Measurements from ENCODE around the gene COBL.
"Not testable (repeated sequence)": the region's sequence is repeated elsewhere in the genome, so short reads cannot be mapped to it uniquely, and the experiment has no call there.

Gene COBL

DNA sequence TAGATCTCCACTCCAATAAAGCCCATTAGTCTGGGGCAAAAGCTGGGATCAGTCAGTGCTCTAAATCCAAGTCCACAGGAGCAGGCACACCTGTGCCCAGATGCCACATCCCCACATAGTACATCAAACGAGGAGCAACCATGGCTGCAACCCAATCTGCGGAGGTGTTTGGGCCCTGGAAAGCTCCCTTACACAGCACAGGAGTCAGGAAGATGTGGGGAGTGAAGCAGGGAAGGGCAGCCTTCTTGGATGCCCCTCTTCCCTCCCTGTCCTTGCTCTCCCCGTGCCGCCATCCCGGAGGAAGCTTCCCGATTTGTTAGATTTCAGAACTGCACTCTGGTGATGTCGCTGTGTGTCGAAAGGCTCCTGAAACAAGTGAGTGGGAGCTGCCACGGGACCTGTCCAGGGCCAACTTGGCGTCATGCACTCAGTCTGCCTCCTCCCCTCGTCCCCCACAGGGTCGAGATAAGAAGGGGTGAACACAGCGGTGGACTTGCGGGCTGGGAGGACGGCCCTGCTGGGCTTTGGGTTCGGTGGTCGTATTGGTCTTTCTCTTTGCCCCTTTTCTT lies 303.3 kb downstream of the COBL start:
- no peak for DNase-seq (ENCODE audit: extremely low read depth in 1 of 2, low read depth in 1 of 2)

- no peak for DNase-seq (ENCODE audit: extremely low read depth in 1 of 2, low read depth in 1 of 2)
Observed at GRCh38 chr7:51012569-51013217, 303.9 kb downstream of the COBL start.

- DNase-seq (ENCODE audit: extremely low read depth in 1 of 2, low read depth in 1 of 2), result no peak
Observed at GRCh38 chr7:51011710-51012350, 304.8 kb downstream of the COBL start.

- no peak for DNase-seq (ENCODE audit: extremely low read depth in 1 of 2, low read depth in 1 of 2)
Observed at GRCh38 chr7:51010534-51010933, 306.1 kb downstream of the COBL start.

- no peak for DNase-seq (ENCODE audit: extremely low read depth in 1 of 2, low read depth in 1 of 2)
Observed at GRCh38 chr7:51009716-51010496, 306.7 kb downstream of the COBL start.

- DNase-seq (ENCODE audit: extremely low read depth in 1 of 2, low read depth in 1 of 2), result no peak
Observed at GRCh38 chr7:51007551-51008505, 308.8 kb downstream of the COBL start.

DNA sequence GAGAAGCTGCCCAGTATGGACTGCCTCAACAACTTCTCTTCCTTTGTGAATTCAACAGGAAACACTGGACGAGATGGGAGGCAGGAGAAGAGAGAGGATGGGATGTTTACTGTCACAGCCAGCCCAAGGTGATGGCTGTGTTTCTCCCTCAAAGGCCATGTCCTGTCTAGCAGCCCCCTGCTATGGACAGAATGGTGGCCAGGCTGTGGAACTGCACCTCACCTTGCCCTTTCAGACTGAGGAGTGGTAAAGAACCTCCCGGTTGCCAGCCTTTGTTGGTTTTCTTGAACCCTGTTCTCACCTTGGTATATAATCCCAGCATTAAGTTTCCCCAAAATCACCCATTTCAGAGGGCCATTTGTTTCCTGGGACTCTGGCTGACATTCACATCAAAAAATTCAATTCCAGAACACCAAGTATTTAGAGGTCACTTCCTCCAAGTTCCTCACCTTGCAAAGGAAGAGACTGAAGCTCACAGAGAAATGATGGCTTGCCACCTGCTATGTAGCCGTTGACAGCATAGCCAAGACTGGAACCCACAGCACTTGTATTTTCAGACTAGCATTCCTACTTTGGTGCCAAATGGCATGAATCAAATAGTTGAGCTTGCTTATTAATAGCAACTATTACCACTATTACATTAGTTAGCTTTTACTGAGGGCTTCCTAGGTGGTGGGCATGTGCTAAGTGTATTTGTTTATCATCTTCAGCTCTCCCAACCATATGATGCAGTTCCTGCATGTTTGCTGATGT lies 309.9 kb downstream of the COBL start:
- DNase-seq (ENCODE audit: extremely low read depth in 1 of 2, low read depth in 1 of 2), result no peak

DNA sequence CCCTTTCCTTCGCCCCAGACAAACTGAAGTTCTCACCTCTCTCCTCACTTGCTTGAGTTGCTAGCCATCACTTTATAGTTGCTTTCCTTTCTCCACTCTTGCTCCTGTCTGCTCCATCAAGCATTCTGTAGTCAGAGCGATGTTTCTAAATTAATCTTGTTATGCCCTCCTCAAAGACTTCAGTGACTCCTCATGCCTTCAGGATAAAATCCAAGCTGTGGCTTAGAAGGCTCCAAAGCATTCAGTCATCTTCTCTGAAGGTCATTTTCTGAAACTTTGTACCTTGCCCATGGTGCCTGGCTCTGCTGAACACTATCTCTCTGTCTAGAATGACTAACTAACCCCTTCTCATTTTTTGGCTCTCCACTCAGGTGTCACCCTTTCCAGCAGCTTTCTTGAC lies 311.5 kb downstream of the COBL start:
- no peak for DNase-seq (ENCODE audit: extremely low read depth in 1 of 2, low read depth in 1 of 2)

DNA sequence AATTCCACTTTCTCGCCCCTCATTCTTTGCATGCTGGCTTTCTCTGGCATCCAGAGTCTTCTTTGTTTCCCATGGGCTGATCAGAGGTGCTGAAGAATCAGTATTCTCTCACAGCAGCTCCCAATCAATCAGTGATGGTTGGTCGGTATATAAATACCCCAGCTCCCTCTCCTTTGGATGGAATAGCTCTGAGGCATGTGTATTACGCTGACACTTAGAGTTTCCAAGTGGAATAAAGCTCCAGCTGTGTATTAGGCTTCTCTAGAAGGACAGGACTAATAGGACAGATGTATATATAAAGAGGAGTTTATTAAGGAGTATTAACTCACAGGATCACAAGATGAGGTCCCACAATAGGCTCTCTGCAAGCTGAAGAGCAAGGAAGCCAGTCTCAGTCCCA lies 315.7 kb downstream of the COBL start:
- no peak for DNase-seq (ENCODE audit: extremely low read depth in 1 of 2, low read depth in 1 of 2)

- DNase-seq (ENCODE audit: extremely low read depth in 1 of 2, low read depth in 1 of 2), result no peak
Observed at GRCh38 chr7:50994753-50995319, 321.8 kb downstream of the COBL start.

GRCh38 chr7:50990214-50990613 lies 326.4 kb downstream of the COBL start:
- not testable (repeated sequence) for DNase-seq (ENCODE audit: extremely low read depth in 1 of 2, low read depth in 1 of 2)

DNA sequence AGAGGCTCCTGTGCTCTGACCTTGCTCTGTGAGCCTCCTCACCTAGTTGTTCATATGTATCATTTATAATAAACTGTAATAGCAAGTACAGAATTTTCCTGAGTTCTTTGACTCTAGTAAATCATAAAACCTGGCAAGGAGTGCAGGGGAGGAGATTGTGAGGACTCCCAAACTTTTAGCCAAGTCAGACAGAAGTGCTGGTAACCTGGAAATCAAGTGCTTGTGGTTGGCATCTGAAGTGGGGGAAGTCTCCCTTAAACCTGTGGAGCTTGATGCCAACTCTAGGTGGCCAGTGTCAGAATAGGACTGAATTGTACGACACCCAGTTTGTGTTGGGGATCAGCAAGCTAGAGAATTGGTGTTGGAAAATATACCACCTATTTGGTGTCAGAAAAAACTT lies 327.6 kb downstream of the COBL start:
- DNase-seq (ENCODE audit: extremely low read depth in 1 of 2, low read depth in 1 of 2), result no peak

- DNase-seq (ENCODE audit: extremely low read depth in 1 of 2, low read depth in 1 of 2), result no peak
Observed at GRCh38 chr7:50988465-50988864, 328.1 kb downstream of the COBL start.

- no peak for DNase-seq (ENCODE audit: extremely low read depth in 1 of 2, low read depth in 1 of 2)
Observed at GRCh38 chr7:50985096-50985495, 331.5 kb downstream of the COBL start.

DNA sequence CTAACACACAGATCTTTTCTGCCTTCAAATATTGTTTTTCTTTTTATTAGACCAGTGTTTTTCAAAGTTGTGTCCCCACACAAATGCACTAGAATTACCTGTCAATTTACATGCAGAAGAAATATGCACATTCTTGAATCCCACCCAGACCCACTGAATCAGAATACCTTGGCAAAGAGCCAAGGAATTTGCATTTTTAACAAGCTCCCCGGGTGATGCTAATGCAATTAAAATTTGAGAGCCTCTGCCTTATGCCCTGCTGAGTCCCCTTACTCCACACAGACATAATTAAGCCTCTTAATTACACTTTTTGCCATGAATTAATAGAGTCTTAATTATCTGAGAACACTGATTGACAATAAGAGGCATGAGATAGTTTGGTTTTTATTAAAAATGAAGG lies 332.8 kb downstream of the COBL start:
- DNase-seq (ENCODE audit: extremely low read depth in 1 of 2, low read depth in 1 of 2), result no peak

- no peak for DNase-seq (ENCODE audit: extremely low read depth in 1 of 2, low read depth in 1 of 2)
Observed at GRCh38 chr7:50982626-50983025, 334.0 kb downstream of the COBL start.

- DNase-seq (ENCODE audit: extremely low read depth in 1 of 2, low read depth in 1 of 2), result no peak
Observed at GRCh38 chr7:50981743-50982142, 334.9 kb downstream of the COBL start.

GRCh38 chr7:50980411-50980810 lies 336.2 kb downstream of the COBL start:
- no peak for DNase-seq (ENCODE audit: extremely low read depth in 1 of 2, low read depth in 1 of 2)

- DNase-seq (ENCODE audit: extremely low read depth in 1 of 2, low read depth in 1 of 2), result no peak
Observed at GRCh38 chr7:50978633-50979215, 337.9 kb downstream of the COBL start.

Measured in stimulated activated CD8-positive, alpha-beta memory T cell treated with anti-CD3 and anti-CD28 coated beads, Interleukin-7, amount 100 ng/mL, for 48 hours (primary cell).